Measurements from ENCODE around the gene CNTN6. TPM values are rescaled to one million over a fixed set of nuclear protein-coding genes. Genes with fewer than 3 reads are reported as not detected.

The CNTN6 gene
- total and polyA plus RNA-seq, 2 experiments from 2014 or later = not detected

DNA sequence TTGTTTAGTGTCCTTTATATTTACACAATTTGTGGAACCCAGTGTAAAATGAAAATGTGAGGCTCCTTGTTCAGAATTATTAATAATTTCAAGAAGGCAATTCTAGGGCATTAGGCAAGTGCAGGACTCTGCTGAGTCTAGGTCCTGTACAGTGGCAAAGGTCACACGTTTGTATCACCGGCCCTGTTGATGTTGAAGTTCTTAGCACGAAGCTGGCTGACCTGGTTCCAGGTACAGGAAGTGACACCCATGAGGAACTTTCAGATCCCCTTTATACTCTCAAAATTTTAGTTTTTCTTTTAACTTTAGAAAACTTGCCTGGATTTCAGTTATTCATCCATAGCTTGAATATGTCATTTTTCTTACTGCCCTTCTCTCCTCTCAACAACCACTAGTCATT, 349.4 kb downstream of the CNTN6 start:
- no peaks in the 10 kb centered on the region for H4K20me1 ChIP-seq (replicated peaks; ENCODE audit: insufficient read depth)
- Mint-ChIP-seq H3K27ac (no peak overlapping the region), H3K36me3 (ENCODE audit: low read depth) (peaks cover 23% of the 10 kb centered on the region; the same call in 2 of the 3 replicates), H3K4me1 (no peaks in the 10 kb centered on the region), H3K4me3 (no peak overlapping the region), H3K9me3 (peaks cover 92% of the 10 kb centered on the region), H3K27me3 (ENCODE audit: insufficient read depth, low read depth, poor library complexity) (no peaks in the 10 kb centered on the region)
- no peak for TF ChIP-seq EZH2phosphoT487 (IDR thresholded peaks at IDR 0.05; ENCODE audit: unreplicated experiment)
- no peak for TF ChIP-seq ETS1 (IDR thresholded peaks at IDR 0.05)
- TF ChIP-seq POLR2AphosphoS5 (IDR thresholded peaks at IDR 0.05; ENCODE audit: low read depth) = no peak
- TF ChIP-seq CREB1 (CRISPR knock-in tag; IDR thresholded peaks at IDR 0.05; ENCODE audit: low read depth) = no peak
- TF ChIP-seq ZNF331 (CRISPR knock-in tag; IDR thresholded peaks at IDR 0.05; ENCODE audit: low read depth) = no peak
- no peak for TF ChIP-seq REST (IDR thresholded peaks at IDR 0.05; ENCODE audit: unreplicated experiment)
- TF ChIP-seq EZH2 (IDR thresholded peaks at IDR 0.05; ENCODE audit: low read depth, unreplicated experiment) = no peak
- no peak for TF ChIP-seq JUNB (IDR thresholded peaks at IDR 0.05; ENCODE audit: unreplicated experiment)
- no peak for TF ChIP-seq CTCF (conservative IDR thresholded peaks at IDR 0.05; ENCODE audit: low read depth in 2 of 2)
- TF ChIP-seq ZNF114 (CRISPR knock-in tag; IDR thresholded peaks at IDR 0.05) = no peak
- H3K79me2 ChIP-seq (replicated peaks; ENCODE audit: insufficient read depth) = no peaks in the 10 kb centered on the region
- no peaks in the 10 kb centered on the region for H3F3A ChIP-seq (replicated peaks; ENCODE audit: low read depth)
- DNase-seq (ENCODE audit: low spot score) = no peak
- no peak overlapping the region for H2AFZ ChIP-seq
- H3K36me3 ChIP-seq (ENCODE audit: insufficient read depth) = no peaks in the 10 kb centered on the region
- ATAC-seq = no peak
- no peaks in the 10 kb centered on the region for H3K27me3 ChIP-seq (ENCODE audit: insufficient read depth)
- H3K4me2 ChIP-seq = no peak overlapping the region
- H3K4me1 ChIP-seq (ENCODE audit: insufficient read depth) = no peaks in the 10 kb centered on the region
- H3K9me2 ChIP-seq (ENCODE audit: insufficient read depth) = peaks cover 3% of the 10 kb centered on the region; the same call in 1 of the 2 replicates
- H3K27ac ChIP-seq (ENCODE audit: low read depth) = no peak overlapping the region
- no peak overlapping the region for H3K4me3 ChIP-seq

Data from GM23338 (cell line).